T-cell (primary cell): ENCODE measurements around the gene ZSWIM6. TPM values are rescaled to one million over a fixed set of nuclear protein-coding genes. Genes with fewer than 3 reads are reported as not detected.

ENCODE experiments used
- ATAC-seq, 4 experiments: fragments of 200-7000 bp in 3 of 4; fragments of 150-1000 bp in 1 of 4; cut with Tn5 transposase; replicated peaks in 1 of 4; 1 replicate in 3 of 4; 2 replicates in 1 of 4; pipeline ENCODE4 v1.10.0; 2021; ENCODE audit warnings: moderate library complexity in 3 of 4, mild to moderate bottlenecking in 2 of 4, moderate number of reproducible peaks in 1 of 4
- CTCF ChIA-PET, 2 donors: fragments of 300-600 bp; sonication (Branson Sonifier 250); formaldehyde crosslinking; loops; one replicate each; lab custom pipeline; 2022; ENCODE audit warnings: antibody characterized with exemption in 2 of 2; lab: Charles Lee
- POLR2A ChIA-PET, 2 donors: fragments of 300-600 bp; sonication (Branson Sonifier 250); formaldehyde crosslinking; loops; one replicate each; lab custom pipeline; 2022; ENCODE audit warnings: antibody characterized with exemption in 2 of 2; lab: Charles Lee
- DNase-seq, 35 experiments: peaks; one replicate each; pipeline versions ENCODE4 v3.0.0 to v3.0.0-alpha.2; 2013 to 2023
- H3K27ac ChIP-seq: one replicate; pipeline ENCODE4 v1.5.1; 2013; ENCODE audit warnings: low read length
- H3K27me3 ChIP-seq, 2 experiments: replicated peaks in 1 of 2; 1 replicate in 1 of 2; 2 replicates in 1 of 2; pipeline versions ENCODE4 v1.6.1 to v1.7.0; 2013; ENCODE audit warnings: low read length in 1 of 2, mixed read lengths in 1 of 2; ENCODE audit not compliant: control insufficient read depth in 2 of 2, insufficient read depth in 2 of 2; ENCODE audit errors: extremely low read depth in 1 of 2
- H3K36me3 ChIP-seq, 2 donors: 1 replicate in 1 of 2; 2 replicates in 1 of 2; pipeline versions ENCODE4 v1.6.1 to v1.7.0; 2013; ENCODE audit warnings: low read length in 1 of 2; ENCODE audit not compliant: control insufficient read depth in 2 of 2, insufficient read depth in 1 of 2; ENCODE audit errors: extremely low read depth in 1 of 2
- H3K4me1 ChIP-seq, 2 experiments: 1 replicate in 1 of 2; 2 replicates in 1 of 2; pipeline versions ENCODE4 v1.6.1 to v1.7.0; 2013; ENCODE audit warnings: low read length in 2 of 2, mixed read lengths in 1 of 2; ENCODE audit not compliant: insufficient read depth in 2 of 2, control insufficient read depth in 1 of 2; ENCODE audit errors: extremely low read depth in 1 of 2
- H3K4me3 ChIP-seq, 2 donors: 1 replicate in 1 of 2; 2 replicates in 1 of 2; pipeline versions ENCODE4 v1.5.1 to v1.7.0; 2013; ENCODE audit warnings: mild to moderate bottlenecking in 2 of 2, low read length in 1 of 2, moderate library complexity in 1 of 2; ENCODE audit not compliant: control insufficient read depth in 1 of 2; ENCODE audit errors: extremely low read depth in 1 of 2
- H3K9me3 ChIP-seq: 2 replicates; pipeline ENCODE4 v1.7.0; 2013
- H3K27ac Mint-ChIP-seq, 2 donors: one replicate each; pipeline ENCODE4 v1.8.0; 2020 to 2021; ENCODE audit warnings: mild to moderate bottlenecking in 2 of 2, mixed read lengths in 2 of 2
- H3K27me3 Mint-ChIP-seq, 2 donors: one replicate each; pipeline ENCODE4 v1.8.0; 2021 to 2022; ENCODE audit warnings: mixed read lengths in 2 of 2
- H3K36me3 Mint-ChIP-seq: one replicate; pipeline ENCODE4 v1.8.0; 2021; ENCODE audit warnings: mixed read lengths
- H3K4me1 Mint-ChIP-seq, 3 donors: one replicate each; pipeline ENCODE4 v1.8.0; 2020 to 2022; ENCODE audit warnings: mixed read lengths in 3 of 3, mild to moderate bottlenecking in 1 of 3
- H3K4me3 Mint-ChIP-seq, 3 donors: one replicate each; pipeline ENCODE4 v1.8.0; 2020 to 2022; ENCODE audit warnings: mild to moderate bottlenecking in 3 of 3, mixed read lengths in 3 of 3, moderate library complexity in 3 of 3
- H3K9me3 Mint-ChIP-seq, 3 donors: one replicate each; pipeline ENCODE4 v1.8.0; 2020 to 2022; ENCODE audit warnings: mixed read lengths in 3 of 3
- WGBS: methylation state at CpG from one replicate; pipeline ENCODE4 v1.1.5; 2013; ENCODE audit warnings: missing lambda C conversion rate; ENCODE audit not compliant: insufficient coverage; 5-methylcytosine and 5-hydroxymethylcytosine counted together
- total RNA-seq, 35 experiments: library from RNA in 6 of 35; stranded (reverse) in 6 of 35; fragments of 120-200 nt in 1 of 35; gene quantifications; one replicate each; pipeline versions ENCODE4 v1.2.1 to v1.2.4 and lab custom pipeline; 2013 to 2026

Gene ZSWIM6
- total RNA-seq, 5 donors from 2014 or later (not counting 1 experiment from before 2014, with no cell fraction given): 8.3 to 11.3 (median 10.1) TPM

- Histone ChIP-seq H3K4me3 (no peak overlapping the region), H3K9me3 (no peaks in the 10 kb centered on the region), H3K4me1 (no peaks in the 10 kb centered on the region), H3K27me3 (no peaks in the 10 kb centered on the region), H3K27ac (no peak overlapping the region), H3K36me3 (no peaks in the 10 kb centered on the region)
- Mint-ChIP-seq H3K27me3 (no peaks in the 10 kb centered on the region), H3K36me3 (peaks cover 25% of the 10 kb centered on the region), H3K9me3 (no peaks in the 10 kb centered on the region), H3K4me3 (no peak overlapping the region), H3K27ac (no peak overlapping the region), H3K4me1 (no peaks in the 10 kb centered on the region)
- CTCF ChIA-PET: no interaction called here
- POLR2A ChIA-PET: no interaction called here
- no peak for DNase-seq
- WGBS: 67% methylated on average over 1 of the region's 3 CpGs
- no peak for ATAC-seq
These were observed 169.9 kb downstream of the ZSWIM6 start for GRCh38 chr5:61501971-61502370.

DNA sequence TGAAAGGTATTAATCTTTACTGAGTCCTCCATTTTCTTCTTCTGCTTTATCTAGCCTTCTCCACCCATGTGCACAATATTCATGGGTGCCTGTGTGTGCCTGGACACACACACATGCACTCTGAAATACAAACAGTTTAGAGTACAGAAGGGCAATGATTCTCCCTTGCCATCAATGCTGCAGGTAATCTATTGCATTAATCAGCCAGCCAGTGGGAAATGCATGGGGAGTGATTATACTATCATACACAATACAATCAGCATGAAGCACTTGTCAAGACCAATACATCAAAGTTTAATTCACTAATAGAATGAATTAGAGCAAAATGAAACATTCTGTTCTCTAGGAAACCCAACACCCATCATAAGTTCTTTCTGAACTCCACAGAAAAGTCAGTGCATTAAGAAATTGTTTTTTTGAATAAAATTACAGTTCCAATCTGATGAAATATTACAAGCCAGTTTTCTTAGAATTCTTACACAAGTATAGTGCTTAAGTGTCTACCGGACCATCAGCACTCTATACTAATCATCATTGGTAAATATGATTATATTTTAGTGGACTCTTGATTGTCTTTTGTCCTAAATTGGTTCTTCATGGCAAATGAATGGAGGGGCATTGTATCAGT, 172.2 kb downstream of the ZSWIM6 start:
- Mint-ChIP-seq H3K9me3 (peaks cover 0 to 3% (median 1%) of the 10 kb centered on the region in 3 donors), H3K27ac (no peak overlapping the region), H3K36me3 (peaks cover 33% of the 10 kb centered on the region), H3K4me1 (no peaks in the 10 kb centered on the region), H3K4me3 (no peak overlapping the region), H3K27me3 (no peaks in the 10 kb centered on the region)
- ATAC-seq: no peak
- WGBS: no CpG with 5 or more reads among the region's 1 CpG
- ChIA-PET CTCF (no interaction called here), POLR2A (interaction anchor here in 1 of 2 donors (0.5 kb wide), 1 partner anchor 34 kb away, joined by 3 read pairs; no protein-coding TSS in a partner anchor)
- DNase-seq: no peak
- H3K27ac ChIP-seq: no peak overlapping the region
- H3K9me3 ChIP-seq: no peaks in the 10 kb centered on the region
- H3K36me3 ChIP-seq: no peaks in the 10 kb centered on the region
- H3K27me3 ChIP-seq: no peaks in the 10 kb centered on the region
- no peak overlapping the region for H3K4me3 ChIP-seq
- no peaks in the 10 kb centered on the region for H3K4me1 ChIP-seq

GRCh38 chr5:61505281-61505680, 173.2 kb downstream of the ZSWIM6 start:
- no peak overlapping the region for H3K27ac Mint-ChIP-seq
- DNase-seq: no peak

DNA sequence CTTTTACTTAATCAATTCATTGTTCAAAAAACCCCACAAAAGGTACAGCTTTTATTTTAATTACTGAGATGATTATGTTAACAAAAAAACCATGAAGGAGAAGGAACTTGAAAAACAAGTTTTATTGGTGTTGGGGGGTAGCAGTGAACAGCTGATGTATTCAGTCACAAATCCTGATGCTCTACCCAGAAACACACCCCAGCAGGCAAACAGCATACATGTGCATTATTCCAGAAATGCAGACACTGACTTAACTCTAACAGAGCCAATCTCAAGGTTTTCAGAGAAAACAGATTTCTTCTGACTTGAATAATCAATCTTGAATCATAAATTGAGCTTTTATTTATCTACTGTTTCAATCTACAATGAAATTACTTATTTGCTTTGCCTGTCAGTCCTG, 175.2 kb downstream of the ZSWIM6 start:
- Histone ChIP-seq H3K27ac (no peak overlapping the region), H3K27me3 (no peaks in the 10 kb centered on the region), H3K9me3 (no peaks in the 10 kb centered on the region), H3K4me1 (no peaks in the 10 kb centered on the region), H3K4me3 (no peak overlapping the region), H3K36me3 (no peaks in the 10 kb centered on the region)
- no peak overlapping the region for H3K27ac Mint-ChIP-seq
- ChIA-PET CTCF (no interaction called here), POLR2A (interaction anchor here in 1 of 2 donors (0.7 kb wide), 1 partner anchor 9 kb away, joined by 3 read pairs; no protein-coding TSS in a partner anchor)
- no peak overlapping the region for H3K4me3 Mint-ChIP-seq
- H3K27me3 Mint-ChIP-seq: no peaks in the 10 kb centered on the region
- no peak for DNase-seq
- no peak for ATAC-seq
- H3K4me1 Mint-ChIP-seq: no peaks in the 10 kb centered on the region
- peaks cover 0 to 19% (median 16%) of the 10 kb centered on the region in 3 donors for H3K9me3 Mint-ChIP-seq
- peaks cover 53% of the 10 kb centered on the region for H3K36me3 Mint-ChIP-seq

More at GRCh38 chr5:61505281-61505680, 173.2 kb downstream of the ZSWIM6 start:
- Histone ChIP-seq H3K4me3 (no peak overlapping the region), H3K27ac (no peak overlapping the region), H3K4me1 (no peaks in the 10 kb centered on the region), H3K36me3 (no peaks in the 10 kb centered on the region), H3K9me3 (no peaks in the 10 kb centered on the region), H3K27me3 (no peaks in the 10 kb centered on the region)
- peaks cover 0 to 7% (median 4%) of the 10 kb centered on the region in 3 donors for H3K9me3 Mint-ChIP-seq
- CTCF ChIA-PET: no interaction called here
- POLR2A ChIA-PET: no interaction called here
- H3K36me3 Mint-ChIP-seq: peaks cover 38% of the 10 kb centered on the region
- no peaks in the 10 kb centered on the region for H3K4me1 Mint-ChIP-seq
- H3K4me3 Mint-ChIP-seq: no peak overlapping the region
- H3K27me3 Mint-ChIP-seq: no peaks in the 10 kb centered on the region
- ATAC-seq: no peak

DNA sequence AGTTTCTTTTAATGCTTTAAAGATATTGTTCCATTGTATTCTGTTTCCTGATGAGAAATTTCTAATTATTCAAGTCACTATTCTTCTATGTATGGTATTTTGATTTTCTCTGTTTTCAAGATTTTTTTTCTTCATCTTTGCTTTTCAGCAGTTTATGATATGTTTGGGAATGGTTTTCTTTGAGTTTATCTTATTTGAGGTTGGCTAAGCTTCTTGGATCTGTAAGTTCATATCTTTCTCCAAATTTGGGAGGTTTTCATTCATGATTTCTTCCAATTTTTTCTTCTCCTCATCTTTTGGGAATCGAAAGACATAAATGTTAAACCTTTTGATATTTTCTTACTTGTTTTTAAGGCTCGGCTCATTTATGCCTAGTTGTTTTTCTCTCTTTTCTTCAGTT, 184.9 kb downstream of the ZSWIM6 start:
- no peaks in the 10 kb centered on the region for H3K27me3 Mint-ChIP-seq
- H3K4me3 Mint-ChIP-seq: no peak overlapping the region
- no peaks in the 10 kb centered on the region for H3K4me1 ChIP-seq
- no peak overlapping the region for H3K4me3 ChIP-seq
- peaks cover 36% of the 10 kb centered on the region for H3K36me3 Mint-ChIP-seq
- ChIA-PET CTCF (no interaction called here), POLR2A (no interaction called here)
- H3K36me3 ChIP-seq: no peaks in the 10 kb centered on the region
- H3K27ac ChIP-seq: no peak overlapping the region
- peaks cover 5% of the 10 kb centered on the region for H3K9me3 ChIP-seq
- peaks cover 15 to 25% (median 19%) of the 10 kb centered on the region in 3 donors for H3K9me3 Mint-ChIP-seq
- 80% methylated on average over 1 of the region's 2 CpGs for WGBS
- no peak for ATAC-seq
- no peak for DNase-seq
- no peak overlapping the region for H3K27ac Mint-ChIP-seq
- H3K27me3 ChIP-seq: no peaks in the 10 kb centered on the region
- H3K4me1 Mint-ChIP-seq: peaks cover 2 to 13% (median 4%) of the 10 kb centered on the region in 3 donors

GRCh38 chr5:61519728-61520277, 187.7 kb downstream of the ZSWIM6 start:
- no peak overlapping the region for H3K27ac ChIP-seq
- no peaks in the 10 kb centered on the region for H3K9me3 ChIP-seq
- no peak overlapping the region for H3K4me3 Mint-ChIP-seq
- peaks cover 0 to 6% (median 0%) of the 10 kb centered on the region in 3 donors for H3K4me1 Mint-ChIP-seq
- 93% methylated on average over 2 of the region's 7 CpGs for WGBS
- ChIA-PET CTCF (no interaction called here), POLR2A (no interaction called here)
- ATAC-seq (no peak), DNase-seq (no peak)
- no peak overlapping the region for H3K4me3 ChIP-seq
- H3K27me3 ChIP-seq: no peaks in the 10 kb centered on the region
- H3K36me3 ChIP-seq: no peaks in the 10 kb centered on the region
- peaks cover 40% of the 10 kb centered on the region for H3K36me3 Mint-ChIP-seq
- H3K4me1 ChIP-seq: no peaks in the 10 kb centered on the region
- no peak overlapping the region for H3K27ac Mint-ChIP-seq
- H3K9me3 Mint-ChIP-seq: peaks cover 9 to 13% (median 10%) of the 10 kb centered on the region in 3 donors
- H3K27me3 Mint-ChIP-seq: no peaks in the 10 kb centered on the region
